MG63 (cell line): ENCODE results near the gene SUCO. TPM values are rescaled to one million over a fixed set of nuclear protein-coding genes. Genes with fewer than 3 reads are reported as not detected.
A peak's percentile ranks its signal among the peaks of the same experiment; 100 is the strongest.

Experiments used
- DNase-seq: peaks from one replicate; pipeline ENCODE4 v3.0.0-alpha.2; 2020
- H3K27me3 ChIP-seq: fragments of 250-450 bp; sonication (Bioruptor Pico); 2 replicates; pipeline ENCODE4 v1.5.1; 2020; ENCODE audit warnings: mild to moderate bottlenecking, moderate library complexity
- H3K36me3 ChIP-seq: fragments of 250-450 bp; sonication (Bioruptor Pico); 2 replicates; pipeline ENCODE4 v1.5.1; 2020; ENCODE audit warnings: mild to moderate bottlenecking, moderate library complexity
- H3K4me3 ChIP-seq: fragments of 250-450 bp; sonication (Bioruptor Pico); 2 replicates; pipeline ENCODE4 v1.5.1; 2020; ENCODE audit warnings: mild to moderate bottlenecking, moderate library complexity
- H3K9me3 ChIP-seq: fragments of 250-450 bp; sonication (Bioruptor Pico); 2 replicates; pipeline ENCODE4 v1.5.1; 2020; ENCODE audit warnings: mild to moderate bottlenecking, moderate library complexity
- total RNA-seq: library from RNA; depleted of rRNA; stranded (reverse); fragments of >200 nt; shearing (Covaris generic); gene quantifications from 2 replicates; pipeline ENCODE4 v1.2.3, GENCODE V29; 2014; ENCODE audit warnings: low replicate concordance; rRNA removed

The SUCO gene
- total RNA-seq, 1 experiment from 2014 or later = 2.9 TPM

GRCh38 chr1:172641492-172641891 is 108.5 kb downstream of the SUCO start:
- Histone ChIP-seq H3K9me3 (no peaks in the 10 kb centered on the region; the same call in 1 of the 2 replicates), H3K36me3 (no peaks in the 10 kb centered on the region), H3K27me3 (no peaks in the 10 kb centered on the region), H3K4me3 (no peak overlapping the region)
- no peak for DNase-seq

GRCh38 chr1:172642970-172643369 is 110.0 kb downstream of the SUCO start:
- Histone ChIP-seq H3K4me3 (no peak overlapping the region), H3K27me3 (no peaks in the 10 kb centered on the region)
- DNase-seq = peak; percentile 26

GRCh38 chr1:172646653-172647052 is 113.7 kb downstream of the SUCO start:
- Histone ChIP-seq H3K4me3 (no peak overlapping the region), H3K36me3 (no peaks in the 10 kb centered on the region), H3K9me3 (no peaks in the 10 kb centered on the region), H3K27me3 (no peaks in the 10 kb centered on the region)
- no peak for DNase-seq

More at GRCh38 chr1:172642970-172643369, 110.0 kb downstream of the SUCO start:
- Histone ChIP-seq H3K36me3 (no peaks in the 10 kb centered on the region), H3K9me3 (no peaks in the 10 kb centered on the region; the same call in 1 of the 2 replicates)

- no peaks in the 10 kb centered on the region for H3K9me3 ChIP-seq
- H3K27me3 ChIP-seq = no peaks in the 10 kb centered on the region
- no peak for DNase-seq
- H3K4me3 ChIP-seq = no peak overlapping the region
- H3K36me3 ChIP-seq = no peaks in the 10 kb centered on the region
Measured at GRCh38 chr1:172647110-172647564, 114.2 kb downstream of the SUCO start.

- H3K4me3 ChIP-seq = no peak overlapping the region
- no peaks in the 10 kb centered on the region for H3K9me3 ChIP-seq
- no peaks in the 10 kb centered on the region for H3K36me3 ChIP-seq
- no peak for DNase-seq
- no peaks in the 10 kb centered on the region for H3K27me3 ChIP-seq
Measured at GRCh38 chr1:172647987-172648386, 115.0 kb downstream of the SUCO start.

GRCh38 chr1:172650474-172651193 is 117.7 kb downstream of the SUCO start:
- Histone ChIP-seq H3K4me3 (no peak overlapping the region), H3K9me3 (no peaks in the 10 kb centered on the region), H3K27me3 (no peaks in the 10 kb centered on the region), H3K36me3 (no peaks in the 10 kb centered on the region)
- DNase-seq = no peak

- DNase-seq = peak; percentile 19
- H3K36me3 ChIP-seq = no peaks in the 10 kb centered on the region
- H3K9me3 ChIP-seq = no peaks in the 10 kb centered on the region
- H3K27me3 ChIP-seq = no peaks in the 10 kb centered on the region
- no peak overlapping the region for H3K4me3 ChIP-seq
Measured at GRCh38 chr1:172653015-172653709, 120.2 kb downstream of the SUCO start.

- no peaks in the 10 kb centered on the region for H3K9me3 ChIP-seq
- no peaks in the 10 kb centered on the region for H3K36me3 ChIP-seq
- no peak overlapping the region for H3K4me3 ChIP-seq
- no peaks in the 10 kb centered on the region for H3K27me3 ChIP-seq
- DNase-seq = peak; percentile 51
Measured at GRCh38 chr1:172654535-172654934, 121.6 kb downstream of the SUCO start.

- Histone ChIP-seq H3K4me3 (no peak overlapping the region), H3K36me3 (no peaks in the 10 kb centered on the region), H3K9me3 (no peaks in the 10 kb centered on the region), H3K27me3 (no peaks in the 10 kb centered on the region)
- no peak for DNase-seq
Measured at GRCh38 chr1:172656576-172656975, 123.6 kb downstream of the SUCO start.

- H3K27me3 ChIP-seq = no peaks in the 10 kb centered on the region
- H3K9me3 ChIP-seq = no peaks in the 10 kb centered on the region
- H3K4me3 ChIP-seq = no peak overlapping the region
- H3K36me3 ChIP-seq = no peaks in the 10 kb centered on the region
- DNase-seq = no peak
Measured at GRCh38 chr1:172657586-172657985, 124.6 kb downstream of the SUCO start.

- no peak for DNase-seq
- no peaks in the 10 kb centered on the region for H3K36me3 ChIP-seq
- H3K9me3 ChIP-seq = no peaks in the 10 kb centered on the region
- no peaks in the 10 kb centered on the region for H3K27me3 ChIP-seq
- H3K4me3 ChIP-seq = no peak within 1 kb of the TSS
Measured at GRCh38 chr1:172658871-172659453, 126.0 kb downstream of the SUCO start, which contains the start of gene FASLG. Gene FASLG, plus strand, starts transcription at chr1:172659103. Its CDS starts 99 bp downstream, at chr1:172659202.

GRCh38 chr1:172661107-172661506 is 128.2 kb downstream of the SUCO start:
- Histone ChIP-seq H3K27me3 (no peaks in the 10 kb centered on the region), H3K4me3 (no peak overlapping the region), H3K9me3 (no peaks in the 10 kb centered on the region), H3K36me3 (no peaks in the 10 kb centered on the region)
- no peak for DNase-seq

Other genes starting within 250 kb of the SUCO start
- not detected in 2 replicates for gene C1orf105, start 112.5 kb upstream of the SUCO start, total RNA-seq
- gene PIGC, start 89.1 kb upstream of the SUCO start, total RNA-seq = 19.6 and 30.6 TPM in 2 replicates
- gene FASLG, start 126.0 kb downstream of the SUCO start, total RNA-seq = not detected in 2 replicates